Activated CD4-positive, alpha-beta T cell treated with anti-CD3 and anti-CD28 coated beads, Interleukin-2, amount 50 U/mL, for 16 hours (primary cell): Measurements from ENCODE around the gene ZRANB1.

Source experiments
- DNase-seq: peaks from one replicate; pipeline ENCODE4 v3.0.0-alpha.2; 2020

Gene ZRANB1

DNA sequence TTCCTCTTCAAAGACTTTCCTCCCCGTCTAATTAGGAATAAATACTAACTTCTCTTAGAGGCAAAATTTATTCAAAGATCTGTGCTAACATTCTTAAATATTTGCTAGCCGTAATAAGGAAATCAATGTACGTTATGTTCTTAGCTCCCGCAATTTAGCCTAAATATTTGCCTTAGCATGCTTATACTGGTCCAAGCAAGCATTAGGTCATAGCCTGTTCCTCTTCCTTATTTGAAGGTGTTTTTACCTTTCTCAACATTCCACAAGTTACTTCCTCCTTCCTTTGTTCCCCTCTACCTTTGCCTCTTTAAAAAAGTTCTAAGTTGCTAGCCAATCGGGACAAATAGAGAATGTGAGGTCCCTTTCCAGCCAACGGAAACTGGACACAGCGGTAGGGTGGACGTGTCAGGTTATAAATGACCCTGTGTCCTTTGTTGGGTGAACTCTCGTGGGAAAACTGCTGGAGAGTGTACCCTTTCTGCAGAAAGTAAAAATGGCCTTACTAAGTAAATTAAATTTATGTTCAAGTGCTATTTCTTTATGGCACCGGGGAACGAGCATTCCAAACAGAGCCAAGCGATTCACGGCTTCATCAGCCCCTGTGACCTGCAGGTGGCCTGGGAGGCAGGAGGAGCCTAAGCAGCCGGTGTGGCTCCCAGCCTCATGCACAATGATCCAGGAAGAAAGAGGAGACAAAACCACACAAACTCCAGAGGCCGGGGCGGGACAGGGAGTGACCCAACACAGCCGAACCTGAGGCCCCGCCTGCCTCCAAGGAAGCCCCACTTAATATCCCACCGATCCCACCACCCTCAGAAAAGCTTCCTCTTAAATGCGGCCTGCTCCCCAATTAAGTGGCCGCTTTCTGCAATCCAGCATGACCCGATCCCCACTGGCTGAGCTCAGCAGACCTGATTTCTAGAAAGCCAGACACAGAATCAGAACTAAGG lies 67.0 kb downstream of the ZRANB1 start:
- no peak for DNase-seq

DNA sequence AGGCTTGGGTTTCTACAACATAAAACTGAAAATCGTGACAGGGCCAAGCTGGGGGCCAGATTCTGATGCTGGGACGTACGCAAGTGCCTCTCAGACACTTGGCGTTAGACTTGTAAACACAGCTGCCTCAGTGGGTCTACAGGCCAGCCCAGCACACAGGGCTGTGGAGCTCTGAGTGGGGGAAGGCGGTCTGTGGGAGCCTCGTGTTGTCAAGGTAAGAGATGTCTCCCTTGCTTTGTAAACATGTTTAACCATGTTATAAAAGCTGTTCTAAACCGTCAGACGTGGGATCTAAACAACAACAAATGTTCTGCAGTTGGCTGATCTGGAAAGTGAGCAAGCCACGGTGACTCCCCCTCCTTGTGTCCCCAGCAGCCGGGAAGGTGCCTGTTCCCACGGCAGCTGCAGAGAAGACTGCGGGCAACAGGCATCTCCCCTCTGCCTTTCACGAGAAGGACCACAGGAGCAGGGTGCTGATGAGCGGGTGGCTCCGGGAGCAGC lies 67.8 kb downstream of the ZRANB1 start:
- no peak for DNase-seq

DNA sequence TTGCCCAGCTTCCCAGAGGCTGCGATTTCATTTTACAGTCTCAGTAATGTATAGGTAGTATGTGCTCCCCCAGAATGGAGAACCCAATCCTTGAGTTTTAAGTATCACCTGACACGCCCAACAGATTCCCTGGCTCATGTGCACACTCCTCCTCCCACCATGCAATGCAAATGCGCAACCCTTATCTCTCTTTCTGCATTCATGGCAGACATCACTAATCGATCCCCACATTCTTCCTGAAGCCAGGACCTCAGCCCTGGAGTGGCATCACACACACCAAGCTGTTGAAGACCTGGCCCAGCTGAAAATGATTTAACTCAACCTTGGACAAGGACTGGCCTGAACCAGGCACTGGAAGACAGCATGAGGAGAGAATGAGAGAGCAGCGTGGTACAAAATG lies 68.4 kb downstream of the ZRANB1 start:
- no peak for DNase-seq

DNA sequence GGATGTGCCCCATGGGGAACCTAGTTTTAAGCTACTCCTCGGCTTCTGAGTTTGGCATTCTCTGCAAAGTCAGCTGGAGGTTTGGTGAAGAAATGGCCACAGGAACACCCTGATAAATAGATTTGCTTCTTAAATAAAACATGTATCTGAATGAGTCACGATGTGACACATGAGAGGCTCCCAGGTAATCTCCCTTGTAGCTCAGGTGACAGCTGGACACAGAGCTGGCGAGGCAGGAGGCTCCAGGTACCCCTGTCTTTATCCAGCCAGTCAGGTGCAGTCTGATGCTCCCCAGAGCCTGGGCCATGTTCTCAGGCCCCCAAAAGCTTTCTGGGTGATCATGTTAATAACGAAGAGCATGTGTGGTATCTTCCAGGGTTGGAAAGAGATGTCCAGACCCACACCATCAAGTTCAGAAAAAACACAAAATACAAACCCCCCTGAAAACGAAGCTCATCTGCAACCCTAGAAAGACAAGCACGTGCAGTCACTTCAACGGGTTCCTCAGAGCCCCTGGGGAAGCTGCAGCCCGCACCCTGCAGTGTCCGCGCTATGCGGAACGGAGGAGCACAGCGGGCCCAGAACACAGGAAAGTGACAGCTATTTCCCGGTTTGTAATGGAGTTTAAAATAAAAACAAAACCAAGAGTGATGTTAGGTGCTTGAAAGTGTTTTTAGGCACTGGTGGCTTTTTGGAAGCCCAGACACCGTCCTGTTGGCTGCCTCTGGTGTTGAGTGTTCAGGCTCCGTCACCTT lies 69.4 kb downstream of the ZRANB1 start:
- DNase-seq: no peak

GRCh38 chr10:125011926-125012705 lies 70.2 kb downstream of the ZRANB1 start:
- DNase-seq: no peak

DNA sequence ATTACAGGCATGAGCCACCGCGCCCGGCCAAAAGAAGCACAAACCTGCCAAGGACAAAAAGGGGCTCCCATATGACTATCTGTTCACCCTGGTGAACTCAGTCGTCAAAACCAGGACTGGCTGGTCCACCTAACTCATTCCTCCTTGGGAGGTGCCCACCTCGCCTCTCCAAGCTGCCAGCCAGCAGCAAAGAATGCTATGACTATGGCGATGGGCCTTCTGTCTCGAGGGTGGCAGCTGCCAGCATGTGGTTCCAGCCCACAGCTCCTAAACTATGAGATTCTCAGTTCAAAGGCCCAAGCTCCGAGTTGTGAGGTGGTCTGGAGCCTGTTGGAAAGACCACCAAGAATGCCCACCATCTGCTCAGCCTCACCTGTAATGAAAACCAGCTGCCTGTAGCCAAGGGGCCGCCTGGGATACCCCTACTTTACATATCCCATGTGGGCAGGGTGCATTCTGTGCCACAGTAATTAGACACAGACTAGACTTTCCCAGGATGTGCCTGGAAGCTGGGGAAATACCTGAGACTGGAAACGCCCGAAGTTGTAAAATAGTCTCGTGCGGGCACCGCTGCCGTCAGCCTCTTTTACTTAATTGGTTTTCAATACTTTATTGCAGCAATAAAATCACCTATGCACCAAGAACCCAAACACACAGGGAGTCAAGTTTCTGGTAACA lies 71.1 kb downstream of the ZRANB1 start:
- DNase-seq: no peak

GRCh38 chr10:125013529-125013872 lies 71.6 kb downstream of the ZRANB1 start:
- DNase-seq: no peak

GRCh38 chr10:125014086-125014830 lies 72.3 kb downstream of the ZRANB1 start:
- DNase-seq: no peak

- DNase-seq: no peak
Observed at GRCh38 chr10:125014836-125015355, 73.0 kb downstream of the ZRANB1 start.

DNA sequence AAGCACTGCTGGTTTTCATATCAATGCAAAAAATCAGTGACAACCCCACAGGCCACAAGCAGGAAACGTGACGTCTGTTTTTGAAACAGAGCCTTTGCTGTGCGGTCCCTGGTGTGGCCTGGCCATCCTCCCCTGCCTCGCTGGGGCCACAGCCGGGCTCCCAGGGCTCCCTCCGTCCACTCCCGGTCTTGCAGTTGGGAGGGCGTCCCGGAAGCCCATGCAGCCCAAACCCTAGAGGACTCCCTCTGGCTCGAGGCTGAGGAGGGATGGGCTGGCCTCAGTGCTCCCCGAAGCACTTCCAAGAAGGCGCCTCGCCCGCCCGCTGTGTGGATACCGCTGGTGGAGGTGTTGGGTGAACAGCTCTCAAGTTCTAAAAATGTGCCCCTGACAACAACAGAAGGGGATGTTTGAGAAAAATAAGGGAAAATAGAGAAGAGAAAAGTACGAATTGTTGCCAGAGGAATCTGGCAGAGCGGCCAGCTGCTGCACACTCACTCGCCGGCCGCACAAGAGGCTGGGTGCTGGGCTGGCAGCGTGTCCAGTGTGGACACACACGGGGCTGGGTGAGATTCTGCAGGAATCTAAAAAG lies 73.5 kb downstream of the ZRANB1 start:
- no peak for DNase-seq

GRCh38 chr10:125016123-125016522 lies 74.2 kb downstream of the ZRANB1 start:
- no peak for DNase-seq

DNA sequence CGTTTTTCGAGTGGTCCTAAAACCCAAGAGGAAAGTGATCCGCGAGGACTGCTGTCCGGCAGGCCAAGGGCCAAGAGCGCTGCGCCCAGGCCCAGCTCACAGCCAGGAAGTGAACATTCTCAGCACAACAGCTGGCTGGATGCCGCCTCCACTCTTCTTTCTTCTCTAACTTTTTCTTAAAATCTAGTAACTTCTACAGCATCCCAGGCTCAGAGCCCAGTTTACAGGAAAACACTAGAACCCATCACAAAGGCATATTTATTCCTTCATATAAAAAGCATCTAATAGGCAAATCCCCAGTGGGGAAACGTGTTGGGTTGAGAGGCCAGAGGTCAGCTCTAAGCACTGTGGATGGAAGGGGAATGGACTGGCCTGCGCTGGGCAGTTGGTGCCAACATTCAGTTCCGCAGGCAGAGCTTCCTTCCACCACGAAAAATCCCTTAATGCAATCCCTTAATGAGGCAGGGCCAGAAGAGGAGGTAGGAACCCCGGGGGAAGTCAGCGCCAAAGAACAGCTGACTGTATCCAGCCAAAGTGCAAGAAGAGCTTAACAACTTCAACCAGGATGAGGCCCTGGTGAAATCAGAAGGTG lies 74.8 kb downstream of the ZRANB1 start:
- DNase-seq: no peak

DNA sequence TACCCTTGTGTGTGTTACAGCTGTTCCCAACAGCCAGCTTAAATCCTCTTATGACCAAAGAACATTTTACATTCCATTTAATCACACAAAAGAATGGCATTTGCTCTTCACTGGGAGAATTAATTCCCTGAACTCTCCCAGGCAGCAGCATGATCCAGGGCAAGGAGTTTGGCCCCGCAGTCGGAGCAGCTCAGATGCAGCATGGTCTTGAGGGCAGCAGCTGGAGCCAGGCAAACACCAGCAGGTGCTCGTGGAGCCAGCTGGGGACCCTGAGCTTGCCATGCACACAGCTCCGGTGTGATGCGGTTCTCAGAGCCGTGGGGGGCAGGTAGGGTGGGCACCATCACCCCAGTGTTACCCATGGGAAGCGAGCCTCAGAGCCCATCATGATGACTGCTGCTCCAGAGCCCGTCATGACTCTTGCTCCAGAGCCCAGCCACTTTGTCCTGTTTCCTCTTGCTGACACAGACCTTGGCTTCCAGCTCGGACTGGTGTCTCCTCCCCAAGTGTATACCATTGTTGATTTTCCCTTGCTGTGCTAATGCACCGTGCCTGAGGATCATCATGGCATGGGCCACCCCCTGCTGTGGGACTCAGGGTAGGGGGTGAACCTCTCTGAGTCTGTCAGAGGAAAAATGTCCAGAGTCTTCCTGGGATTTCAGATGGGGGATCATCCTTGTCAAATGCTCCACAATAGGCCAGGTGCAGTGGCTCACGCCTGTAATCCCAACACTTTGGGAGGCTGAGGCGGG lies 75.8 kb downstream of the ZRANB1 start:
- DNase-seq: no peak

GRCh38 chr10:125018576-125019143 lies 76.7 kb downstream of the ZRANB1 start:
- DNase-seq: no peak

GRCh38 chr10:125020386-125020785 lies 78.5 kb downstream of the ZRANB1 start:
- DNase-seq: no peak

- no peak for DNase-seq
Observed at GRCh38 chr10:125020871-125021270, 78.9 kb downstream of the ZRANB1 start.

GRCh38 chr10:125021686-125022344 lies 79.9 kb downstream of the ZRANB1 start:
- DNase-seq: no peak

DNA sequence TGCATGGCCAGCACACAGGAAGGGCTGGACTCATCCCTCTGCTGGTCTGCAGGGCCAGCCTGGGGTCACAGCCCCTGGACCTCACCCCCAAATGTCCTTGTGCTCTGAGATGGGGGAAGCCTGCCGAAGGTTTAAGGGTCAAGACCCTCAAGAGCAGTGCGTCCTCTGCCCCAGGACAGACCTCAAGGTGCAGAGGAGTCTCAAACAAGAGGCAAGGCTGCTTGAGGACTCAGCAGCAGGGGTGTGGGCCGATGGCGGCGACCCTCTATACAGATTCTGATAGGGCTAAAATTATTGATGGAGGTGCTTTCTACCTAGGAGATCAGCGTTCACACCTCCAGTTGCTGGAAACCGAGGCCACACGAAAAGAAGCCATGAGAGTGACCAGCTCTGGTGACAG lies 80.7 kb downstream of the ZRANB1 start:
- DNase-seq: no peak

GRCh38 chr10:125023255-125023654 lies 81.3 kb downstream of the ZRANB1 start:
- DNase-seq: no peak
